Islet of Langerhans (tissue), 1 donor: ENCODE data around the gene ZNF333.
"Not testable (repeated sequence)": the region's sequence is repeated elsewhere in the genome, so short reads cannot be mapped to it uniquely, and the experiment has no call there.

Experiments used
- FAIRE-seq: peaks from one replicate; lab custom pipeline; 2011; peaks lifted over from hg19 to GRCh38; lab: Jason Lieb, UNC

Gene ZNF333

DNA sequence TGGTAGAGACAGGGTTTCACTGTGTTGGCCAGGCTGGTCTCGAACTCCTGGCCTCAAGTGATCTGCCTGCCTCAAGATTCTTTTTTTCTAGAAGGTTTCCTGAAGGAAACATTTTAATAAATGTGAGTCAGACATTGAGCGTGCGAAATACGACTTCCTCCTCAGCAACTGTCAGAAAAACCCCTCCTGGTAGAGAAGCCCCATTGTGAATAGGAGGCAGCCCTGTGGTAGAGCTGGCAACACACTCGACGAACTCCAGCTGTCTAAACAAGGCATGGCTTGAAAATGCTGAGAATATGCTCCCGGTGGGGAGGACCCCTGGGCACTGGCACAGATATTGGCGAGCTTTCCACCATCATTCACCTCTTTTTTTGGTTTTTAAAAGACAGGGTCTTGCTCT lies 9.8 kb downstream of the ZNF333 start:
- no peak for FAIRE-seq

DNA sequence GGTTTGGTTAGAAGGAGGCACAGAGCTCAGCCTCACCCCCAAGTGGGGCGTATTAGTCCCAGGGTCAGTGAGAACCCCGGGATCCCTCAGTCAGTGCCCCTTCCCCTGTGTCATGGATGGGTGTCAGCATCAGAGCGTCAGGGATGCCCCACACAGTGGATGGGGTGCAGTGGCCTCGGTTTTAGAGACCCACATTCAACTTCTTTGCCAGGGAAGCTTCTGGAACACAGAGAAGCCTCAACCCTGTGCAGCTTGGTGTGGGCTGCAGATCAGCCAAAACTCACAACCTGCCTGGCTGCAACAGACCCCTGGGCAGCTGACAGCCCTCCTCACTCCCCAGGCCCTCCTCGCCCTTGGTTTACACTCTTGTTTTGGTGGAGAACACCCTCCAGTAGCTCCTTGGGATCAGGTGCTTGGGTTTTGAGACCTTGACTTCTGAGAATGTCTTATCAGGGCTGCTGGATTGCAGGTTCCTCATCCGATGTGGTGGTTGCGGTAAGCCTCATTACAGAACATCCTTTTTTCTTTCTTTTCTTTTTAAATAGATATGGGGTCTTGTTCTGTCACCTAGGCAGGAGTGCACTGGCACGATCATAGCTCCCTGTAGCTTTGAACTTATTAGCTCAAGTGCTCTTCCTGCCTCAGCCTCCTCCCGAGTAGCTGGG lies 11.0 kb downstream of the ZNF333 start:
- FAIRE-seq, result no peak

DNA sequence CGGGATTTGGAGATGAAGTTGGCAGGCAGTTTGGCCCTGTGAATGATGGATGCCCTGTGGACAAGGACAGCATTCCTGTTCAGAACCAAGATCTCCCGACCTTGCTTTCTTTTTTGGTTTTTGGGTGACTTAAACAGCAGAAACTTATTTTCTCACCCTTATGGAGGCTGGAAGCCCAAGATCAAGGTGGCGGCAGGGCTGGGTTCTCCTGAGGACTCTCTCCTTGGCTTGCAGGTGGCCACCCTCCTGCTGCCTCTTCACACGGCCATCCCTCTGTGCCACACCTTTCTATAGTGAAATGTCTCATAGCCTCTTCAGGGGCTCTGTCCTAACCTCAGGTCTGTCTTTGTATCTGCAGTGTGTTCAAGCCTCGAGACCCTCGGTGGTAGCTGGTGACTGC lies 14.0 kb downstream of the ZNF333 start:
- FAIRE-seq, result no peak

DNA sequence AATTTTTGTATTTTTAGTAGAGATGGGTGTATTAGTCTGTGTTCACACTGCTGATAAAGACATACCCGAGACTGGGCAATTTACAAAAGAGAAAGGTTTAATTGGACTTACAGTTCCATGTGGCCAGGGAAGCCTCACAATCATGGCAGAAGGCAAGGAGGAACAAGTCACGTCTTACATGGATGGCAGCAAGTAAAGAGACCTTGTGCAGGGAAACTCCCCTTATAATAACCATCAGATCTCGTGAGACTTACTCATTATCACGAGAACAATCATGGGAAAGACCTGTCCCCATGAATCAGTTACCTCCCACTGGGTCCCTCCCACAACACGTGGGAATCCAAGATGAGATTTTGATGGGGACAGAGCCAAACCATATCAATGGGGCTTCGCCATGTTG lies 14.6 kb downstream of the ZNF333 start:
- no peak for FAIRE-seq

DNA sequence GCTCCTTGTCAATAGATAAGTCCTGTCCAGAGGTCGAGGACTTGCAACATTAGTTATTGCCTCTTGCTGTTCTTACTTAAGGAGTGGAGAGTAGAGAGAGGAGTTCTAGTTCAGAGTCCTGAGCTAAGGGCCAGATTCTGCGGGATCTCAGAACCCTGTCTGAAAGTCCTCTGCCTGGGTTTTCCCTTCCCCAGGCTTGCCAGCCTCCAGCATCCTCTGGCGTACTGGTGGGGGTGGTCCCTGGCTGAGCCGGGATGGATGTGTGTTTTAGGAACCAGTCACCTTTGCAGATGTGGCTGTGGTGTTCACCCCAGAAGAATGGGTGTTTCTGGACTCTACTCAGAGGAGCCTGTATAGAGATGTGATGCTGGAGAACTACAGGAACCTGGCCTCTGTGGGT lies 26.0 kb downstream of the ZNF333 start:
- no peak for FAIRE-seq

DNA sequence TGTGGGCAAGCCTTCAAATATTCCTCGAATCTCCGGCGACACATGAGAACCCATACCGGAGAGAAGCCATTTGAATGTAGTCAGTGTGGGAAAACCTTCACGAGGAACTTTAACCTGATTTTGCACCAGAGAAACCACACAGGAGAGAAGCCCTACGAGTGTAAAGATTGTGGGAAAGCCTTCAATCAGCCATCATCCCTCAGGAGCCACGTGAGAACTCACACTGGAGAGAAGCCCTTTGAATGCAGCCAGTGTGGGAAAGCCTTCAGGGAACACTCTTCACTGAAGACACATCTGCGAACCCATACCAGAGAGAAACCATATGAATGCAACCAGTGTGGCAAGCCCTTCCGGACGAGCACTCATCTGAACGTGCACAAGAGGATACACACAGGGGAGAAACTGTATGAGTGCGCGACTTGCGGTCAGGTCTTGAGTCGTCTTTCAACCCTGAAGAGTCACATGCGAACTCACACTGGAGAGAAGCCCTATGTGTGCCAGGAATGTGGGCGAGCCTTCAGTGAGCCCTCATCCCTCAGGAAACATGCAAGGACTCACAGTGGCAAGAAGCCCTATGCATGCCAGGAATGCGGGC lies 28.8 kb downstream of the ZNF333 start:
- no peak for FAIRE-seq

DNA sequence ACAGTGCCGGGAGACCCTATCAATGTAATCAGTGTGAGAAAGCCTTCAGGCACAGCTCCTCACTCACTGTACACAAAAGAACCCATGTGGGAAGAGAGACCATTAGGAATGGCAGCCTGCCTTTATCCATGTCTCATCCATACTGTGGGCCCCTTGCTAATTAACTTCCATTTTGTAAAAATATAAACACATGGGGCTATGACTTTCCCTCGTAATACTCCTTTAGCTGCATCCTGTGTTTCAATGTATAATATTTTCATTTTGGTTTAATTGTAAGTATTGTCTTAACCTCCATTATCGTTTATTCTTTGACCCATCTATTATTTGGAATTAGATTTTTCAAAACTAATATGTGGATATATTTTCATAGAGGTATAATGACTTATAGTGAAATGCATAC lies 29.3 kb downstream of the ZNF333 start:
- no peak for FAIRE-seq

DNA sequence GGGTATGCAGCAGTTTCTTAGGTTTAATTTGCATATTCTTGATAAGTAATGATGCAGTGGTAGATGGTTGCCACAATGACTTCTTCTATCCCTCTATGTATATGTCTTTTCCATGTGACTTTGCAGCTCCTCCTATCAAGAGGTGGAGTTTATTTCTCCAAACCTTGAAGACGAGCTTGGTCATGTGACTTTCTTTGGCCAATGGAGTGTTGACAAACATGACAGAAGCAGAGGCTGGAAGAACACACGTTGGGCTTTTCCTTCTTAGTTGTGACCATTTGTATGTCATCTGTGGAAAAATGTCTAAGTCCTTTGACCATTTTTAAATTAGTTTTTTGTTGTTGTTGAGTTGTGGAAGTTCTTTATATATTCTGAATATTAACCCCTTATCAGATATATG lies 32.3 kb downstream of the ZNF333 start:
- no peak for FAIRE-seq

DNA sequence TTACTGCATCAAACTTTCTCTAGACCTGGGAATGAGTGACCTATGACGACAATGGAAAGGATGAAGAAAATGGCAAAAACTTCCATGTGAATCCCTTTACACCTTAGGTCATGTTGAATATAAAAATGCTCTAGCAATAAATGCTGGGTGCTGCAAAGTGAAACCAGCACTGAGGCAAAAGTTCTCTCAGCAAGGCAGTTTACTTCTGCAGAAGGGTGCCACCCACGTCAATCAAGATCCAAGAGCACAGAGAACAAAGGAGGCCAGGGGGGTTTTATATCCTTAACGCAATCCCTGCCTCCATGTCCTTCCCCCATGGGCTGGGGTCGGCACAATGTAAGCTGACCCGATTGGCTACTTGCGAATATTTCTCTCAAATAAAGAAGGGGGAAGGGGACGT lies 38.7 kb downstream of the ZNF333 start:
- FAIRE-seq, result no peak

DNA sequence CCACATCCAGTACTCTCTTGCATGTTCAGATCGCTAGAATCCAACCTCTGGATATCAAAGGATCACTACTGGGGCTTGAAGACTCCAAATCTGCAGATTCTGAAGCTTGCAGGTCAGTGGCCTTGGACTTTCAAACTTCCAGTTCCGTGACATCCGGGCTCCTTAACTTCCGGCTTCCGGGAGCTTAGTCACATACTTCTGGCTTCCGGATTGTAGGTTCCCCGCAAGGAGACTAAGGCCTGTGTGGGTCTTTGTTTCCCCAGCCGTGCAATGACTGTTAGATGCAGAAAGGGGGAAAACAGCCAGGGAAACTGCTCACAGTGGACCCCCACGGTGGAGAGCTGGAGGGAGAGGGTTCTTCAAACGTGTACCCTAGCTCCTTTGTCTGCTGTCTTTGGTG lies 41.4 kb downstream of the ZNF333 start:
- FAIRE-seq, result no peak

DNA sequence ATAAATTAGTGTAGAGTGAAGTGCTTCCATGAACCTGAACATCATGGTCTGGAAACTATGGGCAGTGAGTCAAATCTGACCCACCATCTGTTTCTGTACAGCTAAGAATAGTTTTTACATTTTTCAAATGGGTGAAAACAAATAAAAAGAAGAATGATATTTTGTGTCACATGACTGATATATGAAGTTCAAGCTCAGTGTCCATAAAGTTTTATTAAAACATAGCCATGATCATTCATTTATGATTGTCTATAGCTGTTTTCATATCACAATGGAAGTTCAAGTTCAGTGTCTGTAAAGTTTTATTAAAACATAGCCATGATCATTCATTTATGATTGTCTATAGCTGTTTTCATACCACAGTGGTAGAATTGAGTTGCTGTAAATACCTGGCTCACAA lies 42.7 kb downstream of the ZNF333 start:
- FAIRE-seq, result no peak

DNA sequence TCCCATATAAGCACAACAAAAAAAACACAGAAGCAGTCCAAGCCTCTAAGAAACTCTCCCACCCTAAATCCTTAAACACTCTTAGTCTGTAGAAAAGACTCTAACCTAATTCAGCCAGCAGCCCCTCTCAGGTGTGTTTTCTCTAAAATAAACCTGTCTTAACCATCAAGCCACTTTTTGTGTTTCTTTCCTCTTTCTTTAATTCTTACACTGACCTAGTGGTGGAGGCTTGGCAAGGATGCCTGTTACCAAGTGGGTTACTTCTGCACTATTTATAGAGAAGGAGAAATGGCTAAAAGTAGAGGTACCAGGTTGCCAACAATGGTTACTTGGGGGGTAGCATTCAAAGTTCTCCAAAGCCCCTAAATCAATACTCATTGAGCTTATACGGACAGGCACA lies 43.7 kb downstream of the ZNF333 start:
- no peak for FAIRE-seq

DNA sequence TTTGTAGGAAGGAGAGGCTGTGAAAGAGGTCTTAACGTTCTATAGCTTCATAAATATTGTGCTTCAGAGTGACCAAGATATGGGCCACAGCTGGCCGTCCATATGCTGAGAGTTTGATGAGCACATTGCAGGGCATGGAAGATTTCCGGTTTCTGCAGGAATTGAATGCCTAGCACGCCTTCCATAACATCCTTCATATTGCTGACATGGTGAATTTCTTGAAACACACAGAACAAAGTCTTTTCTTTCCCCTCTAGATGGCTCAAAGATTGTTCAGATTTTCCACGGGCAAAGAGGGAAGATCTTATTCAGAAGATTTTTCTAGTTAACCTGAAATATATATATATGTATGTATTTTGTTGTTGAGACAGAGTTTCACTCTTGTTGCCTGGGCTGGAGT lies 46.1 kb downstream of the ZNF333 start:
- FAIRE-seq, result no peak

DNA sequence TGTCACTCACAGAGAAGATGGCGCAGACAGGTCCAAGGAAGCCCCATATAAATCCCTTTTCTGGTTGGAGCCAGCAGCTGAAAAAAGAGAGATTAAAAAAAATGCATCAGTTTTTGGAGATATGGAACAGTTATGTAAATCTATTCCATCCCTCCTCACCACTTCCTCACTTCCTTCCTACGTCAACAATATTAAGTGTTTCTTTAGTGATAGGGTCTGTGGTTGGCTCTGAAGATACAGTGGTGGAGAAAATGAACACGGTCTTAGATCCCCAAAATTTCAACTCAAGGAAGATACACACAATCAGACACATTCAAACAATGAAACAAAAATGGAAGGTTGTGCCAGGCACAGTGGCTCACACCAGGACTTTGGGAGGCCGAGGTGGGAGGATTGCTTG lies 57.0 kb downstream of the ZNF333 start:
- no peak for FAIRE-seq

DNA sequence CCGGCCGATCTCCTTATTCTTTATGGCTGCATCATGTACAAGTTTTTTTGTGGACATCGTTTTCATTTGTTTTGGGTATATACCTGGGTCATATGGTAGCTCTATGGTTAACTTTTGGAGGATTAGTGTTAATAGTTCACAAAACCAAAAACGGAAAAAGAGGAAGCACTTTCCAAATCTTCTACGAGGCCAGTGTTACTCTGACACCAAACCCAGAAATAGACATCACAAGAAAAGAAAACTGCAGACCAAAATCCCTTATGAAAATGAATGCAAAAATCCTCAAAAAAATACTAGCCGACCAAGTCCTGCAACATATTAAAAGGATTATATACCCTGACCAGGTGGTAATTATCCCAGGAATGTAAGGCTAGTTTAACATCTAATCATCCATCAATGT lies 58.8 kb downstream of the ZNF333 start:
- FAIRE-seq, result no peak

DNA sequence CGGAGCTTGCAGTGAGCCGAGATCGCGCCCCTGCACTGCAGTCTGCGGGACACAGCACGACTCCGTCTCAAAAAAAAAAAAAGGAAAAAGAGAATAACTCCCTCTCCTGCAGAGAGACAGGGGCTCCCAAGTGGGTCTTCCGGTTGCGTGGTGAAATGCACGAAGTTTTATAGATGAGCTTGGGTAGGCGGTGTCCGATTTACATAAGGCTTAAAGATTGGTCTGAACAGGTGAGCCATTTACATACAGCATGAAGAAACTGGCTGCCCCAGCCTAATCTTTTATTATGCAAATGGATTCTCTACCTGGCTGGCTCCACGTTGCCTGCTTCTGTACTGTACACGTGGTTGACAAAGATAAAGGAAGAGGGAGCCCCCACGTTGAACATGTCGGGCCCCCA lies 69.0 kb downstream of the ZNF333 start:
- no peak for FAIRE-seq

DNA sequence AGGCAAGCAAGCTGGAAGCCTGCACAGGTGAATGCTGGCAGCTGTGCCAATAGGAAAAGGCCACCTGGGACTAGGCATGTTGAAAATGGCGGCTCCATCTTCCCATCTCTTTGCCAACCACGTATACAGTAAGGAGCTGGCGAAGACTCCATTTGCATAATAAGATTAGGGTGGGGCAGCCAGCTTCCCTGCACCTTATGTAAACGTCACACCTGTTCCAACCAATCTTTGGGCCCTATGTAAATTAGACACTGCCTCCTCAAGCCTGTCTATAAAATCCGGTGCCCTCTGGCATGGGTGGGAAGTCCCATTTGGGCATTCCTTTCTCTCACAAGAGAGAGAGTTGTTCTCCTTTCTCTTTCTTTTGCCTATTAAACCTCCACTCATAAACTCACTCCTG lies 71.8 kb downstream of the ZNF333 start:
- no peak for FAIRE-seq

DNA sequence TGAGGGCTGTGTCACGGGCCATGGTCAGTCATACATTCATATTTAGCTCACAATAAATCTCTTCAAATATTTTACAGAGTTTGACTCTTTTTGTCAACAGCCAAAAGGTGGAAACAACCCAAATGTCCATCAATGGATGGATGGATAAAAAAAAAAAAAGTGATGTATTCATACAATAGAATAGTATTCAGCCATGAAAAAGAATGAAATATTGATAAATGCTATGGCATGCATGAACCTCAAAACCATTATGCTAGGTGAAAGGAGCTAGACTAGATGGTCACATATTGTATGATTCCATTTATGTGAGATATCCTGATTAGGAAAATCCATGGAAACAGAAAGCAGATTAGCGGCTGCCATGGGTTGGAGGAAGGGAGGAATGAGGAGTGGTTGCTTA lies 72.3 kb downstream of the ZNF333 start:
- FAIRE-seq, result no peak

DNA sequence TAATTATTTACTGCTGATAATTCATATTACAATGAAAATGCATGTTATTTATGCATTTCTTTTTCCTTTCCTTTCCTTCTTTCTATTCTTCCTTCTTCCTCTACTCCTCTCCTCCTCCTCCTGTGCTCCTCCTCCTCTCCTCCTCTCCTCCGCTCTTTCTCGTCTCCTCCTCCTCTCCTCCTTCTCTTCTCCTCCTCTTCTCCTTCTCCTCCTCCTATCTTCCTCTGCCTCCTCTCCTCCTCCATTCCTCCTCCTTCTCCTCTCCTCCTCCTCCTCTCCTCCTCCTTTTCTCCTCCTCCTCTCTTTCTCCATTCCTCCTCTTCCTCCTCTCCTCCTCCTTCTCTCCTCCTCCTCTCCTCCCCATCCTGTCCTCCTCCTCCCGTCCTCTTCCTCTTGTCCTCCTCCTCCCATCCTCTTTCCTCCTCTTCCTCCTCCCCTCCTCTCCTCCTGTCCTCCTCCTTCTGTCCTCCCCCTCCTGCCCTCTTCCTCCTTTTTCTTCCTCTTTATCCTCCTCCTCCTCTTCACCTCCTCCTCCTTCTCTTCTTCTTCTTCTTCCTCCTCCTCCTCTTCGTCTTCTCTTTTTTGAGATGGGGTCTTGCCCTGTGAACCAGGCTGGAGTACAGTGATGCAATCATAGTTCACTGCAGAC lies 73.8 kb downstream of the ZNF333 start:
- FAIRE-seq, result no peak

DNA sequence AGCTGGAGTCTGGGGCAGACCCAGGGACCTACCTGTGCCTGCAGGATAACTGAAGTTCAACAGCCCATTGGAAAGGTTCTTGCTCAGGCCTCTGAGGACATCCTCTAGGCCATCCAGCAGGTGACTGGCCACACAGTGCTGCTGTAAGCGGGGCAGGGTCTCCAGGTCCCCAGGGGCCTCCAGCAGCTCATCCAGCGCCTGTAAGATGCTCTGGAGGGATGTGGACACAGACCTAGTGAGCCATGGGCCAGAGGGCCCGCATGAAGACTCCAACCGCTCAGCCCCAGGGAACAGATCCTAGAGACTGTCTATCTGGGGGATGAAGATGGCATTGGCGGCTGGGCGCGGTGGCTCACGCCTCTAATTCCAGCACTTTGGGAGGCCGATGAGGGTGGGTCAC lies 74.6 kb downstream of the ZNF333 start:
- FAIRE-seq, result no peak

DNA sequence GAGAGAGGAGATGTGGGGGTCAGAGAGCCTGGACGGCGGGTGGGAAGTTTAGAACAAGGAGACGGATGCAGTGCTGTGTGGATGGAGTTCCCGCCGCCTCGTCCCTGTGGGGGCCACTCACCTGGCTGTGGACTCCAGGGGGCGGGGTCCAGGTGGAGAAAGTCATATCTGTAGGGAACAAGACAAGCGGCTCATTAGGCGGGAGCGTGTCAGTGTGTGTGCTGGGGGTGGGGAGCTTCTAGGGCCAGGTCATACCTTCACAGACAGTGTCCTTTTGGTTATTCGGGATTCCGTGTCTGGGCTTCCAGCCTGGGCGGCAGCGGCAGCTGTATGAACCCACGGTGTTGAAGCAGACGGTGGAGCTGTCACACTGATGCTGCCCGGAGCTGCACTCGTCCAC lies 75.6 kb downstream of the ZNF333 start:
- not testable (repeated sequence) for FAIRE-seq

DNA sequence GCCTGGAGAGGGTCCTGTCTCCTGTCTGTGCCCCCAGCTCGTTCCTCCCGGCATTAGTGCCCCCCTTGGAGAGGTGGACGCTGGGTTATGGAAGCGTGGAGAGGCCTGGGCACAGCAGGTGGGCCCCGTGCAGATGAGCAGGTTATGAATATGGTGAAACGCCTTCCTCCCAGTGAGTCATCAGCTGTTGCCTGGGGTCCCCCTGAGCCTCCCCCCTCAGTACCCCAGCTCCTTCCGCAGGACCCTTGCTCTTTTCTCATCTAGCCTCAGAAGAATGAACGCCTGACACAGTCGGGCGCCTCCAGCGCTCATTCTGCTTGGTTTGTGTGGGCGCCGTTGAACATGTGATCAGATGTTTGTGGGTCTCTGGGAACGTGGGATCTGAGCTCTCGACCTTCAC lies 76.0 kb downstream of the ZNF333 start:
- FAIRE-seq, result not testable (repeated sequence)

DNA sequence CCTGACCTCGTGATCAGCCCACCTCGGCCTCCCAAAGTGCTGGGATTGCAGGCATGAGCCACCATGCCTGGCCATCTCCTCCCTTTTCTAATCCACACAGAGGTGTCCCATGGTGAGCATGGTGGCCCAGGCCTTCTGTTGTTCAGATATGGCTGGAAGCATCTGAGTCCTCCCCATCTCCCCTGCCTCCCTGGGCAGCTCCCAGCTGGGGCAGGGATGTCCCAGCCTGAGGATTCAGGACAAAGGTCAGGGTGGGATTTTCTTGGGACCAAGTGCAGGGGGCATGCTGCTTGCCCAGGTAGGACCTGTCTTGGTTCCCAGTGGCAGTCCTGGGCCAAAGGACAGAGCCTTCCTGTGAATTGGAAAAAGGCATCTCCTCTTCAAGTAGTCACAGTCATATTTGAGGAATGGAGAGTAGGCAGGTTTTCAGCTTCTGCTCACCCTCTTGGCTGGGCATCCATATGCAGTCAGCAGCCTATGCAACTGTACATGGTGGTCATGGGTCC lies 77.7 kb downstream of the ZNF333 start:
- FAIRE-seq, result no peak

DNA sequence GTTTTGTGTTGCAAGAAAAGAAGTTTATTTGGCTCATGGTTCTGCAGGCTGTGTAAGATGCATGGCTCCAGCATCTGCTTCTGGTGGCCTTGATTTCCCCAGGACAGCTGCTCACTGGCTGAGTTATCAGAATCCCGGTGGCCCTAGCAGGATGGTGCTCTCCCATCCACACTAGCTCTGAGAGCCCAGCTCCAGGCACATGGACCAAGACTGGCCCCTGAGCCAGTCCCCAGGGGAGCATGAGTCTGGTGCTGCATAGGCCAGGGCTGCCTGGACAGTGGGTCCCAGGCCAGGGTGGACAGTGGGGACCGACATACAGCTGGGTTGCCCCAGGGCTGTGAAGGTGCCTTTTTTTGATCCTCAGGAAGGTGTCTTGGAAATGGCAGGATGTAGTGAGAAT lies 78.2 kb downstream of the ZNF333 start:
- no peak for FAIRE-seq
